Measurements from ENCODE around the gene ATOH7. TPM values are rescaled to one million over a fixed set of nuclear protein-coding genes. Genes with fewer than 3 reads are reported as not detected.

Gene ATOH7
- total RNA-seq, 6 experiments from 2014 or later = 0.11 to 0.12 TPM; not detected in 4

DNA sequence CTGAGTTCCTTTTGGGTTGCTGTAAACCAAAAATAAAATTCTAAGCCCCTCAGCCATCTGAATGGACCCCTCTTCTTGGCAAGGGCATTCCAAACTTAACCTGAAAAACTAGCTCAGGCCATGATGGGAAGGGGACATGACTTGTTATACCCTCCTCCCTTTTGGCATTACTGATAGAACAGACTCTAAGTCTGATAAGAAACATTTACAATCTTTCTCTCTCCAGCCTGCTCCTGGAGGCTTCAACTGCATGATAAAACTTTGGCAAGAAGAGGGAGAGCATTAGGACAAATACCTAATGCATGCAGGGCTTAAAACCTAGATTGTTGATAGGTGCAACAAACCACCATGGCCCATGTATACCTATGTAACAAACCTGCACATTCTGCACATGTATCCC is 40.9 kb upstream of the ATOH7 start:
- Mint-ChIP-seq H3K27me3 (ENCODE audit: insufficient read depth) (peaks cover 3% of the 10 kb centered on the region), H3K4me1 (ENCODE audit: low read depth) (no peaks in the 10 kb centered on the region), H3K27ac (no peak overlapping the region), H3K36me3 (ENCODE audit: low read depth) (peaks cover 8% of the 10 kb centered on the region), H3K9me3 (peaks cover 11% of the 10 kb centered on the region), H3K4me3 (no peak overlapping the region)
- no peak for DNase-seq
- TF ChIP-seq, protein P1, sequence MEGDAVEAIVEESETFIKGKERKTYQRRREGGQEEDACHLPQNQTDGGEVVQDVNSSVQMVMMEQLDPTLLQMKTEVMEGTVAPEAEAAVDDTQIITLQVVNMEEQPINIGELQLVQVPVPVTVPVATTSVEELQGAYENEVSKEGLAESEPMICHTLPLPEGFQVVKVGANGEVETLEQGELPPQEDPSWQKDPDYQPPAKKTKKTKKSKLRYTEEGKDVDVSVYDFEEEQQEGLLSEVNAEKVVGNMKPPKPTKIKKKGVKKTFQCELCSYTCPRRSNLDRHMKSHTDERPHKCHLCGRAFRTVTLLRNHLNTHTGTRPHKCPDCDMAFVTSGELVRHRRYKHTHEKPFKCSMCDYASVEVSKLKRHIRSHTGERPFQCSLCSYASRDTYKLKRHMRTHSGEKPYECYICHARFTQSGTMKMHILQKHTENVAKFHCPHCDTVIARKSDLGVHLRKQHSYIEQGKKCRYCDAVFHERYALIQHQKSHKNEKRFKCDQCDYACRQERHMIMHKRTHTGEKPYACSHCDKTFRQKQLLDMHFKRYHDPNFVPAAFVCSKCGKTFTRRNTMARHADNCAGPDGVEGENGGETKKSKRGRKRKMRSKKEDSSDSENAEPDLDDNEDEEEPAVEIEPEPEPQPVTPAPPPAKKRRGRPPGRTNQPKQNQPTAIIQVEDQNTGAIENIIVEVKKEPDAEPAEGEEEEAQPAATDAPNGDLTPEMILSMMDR (IDR thresholded peaks at IDR 0.05) = no peak

DNA sequence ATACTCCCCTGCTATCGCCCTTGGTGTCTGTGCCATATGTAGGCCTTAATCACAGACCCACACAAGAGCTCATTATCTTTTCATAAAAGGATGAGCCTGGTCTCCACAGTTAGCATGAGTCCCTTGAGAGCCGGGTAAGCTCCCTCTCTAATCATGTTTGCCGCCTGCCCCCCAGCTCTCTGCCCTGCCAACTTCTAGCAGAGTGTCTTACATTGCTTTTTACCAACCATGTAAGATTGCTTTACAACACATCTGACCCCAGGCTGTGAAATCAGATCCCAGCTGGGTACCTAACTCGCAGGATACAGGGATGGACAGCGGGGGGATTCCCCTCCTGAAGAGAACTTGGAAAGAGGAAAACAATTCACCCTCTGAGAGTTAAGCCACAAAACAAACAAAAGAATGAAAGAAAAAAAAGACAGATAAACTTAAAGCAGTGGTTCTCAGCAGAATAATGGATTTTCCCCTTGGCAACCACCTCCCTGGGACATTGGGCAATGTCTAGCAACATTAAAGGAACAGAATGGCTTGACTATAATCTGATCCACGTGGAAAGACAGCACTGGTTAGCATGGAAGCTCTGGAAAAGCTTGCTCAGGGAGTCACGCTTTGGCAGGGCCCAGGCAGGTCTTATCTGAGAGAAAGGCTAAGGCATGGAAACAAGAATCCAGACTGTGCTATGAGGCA is 39.4 kb upstream of the ATOH7 start:
- no peak for DNase-seq
- TF ChIP-seq, protein P1 (IDR thresholded peaks at IDR 0.05) = no peak
- no peaks in the 10 kb centered on the region for H3K9me3 Mint-ChIP-seq
- no peak overlapping the region for H3K27ac Mint-ChIP-seq
- H3K36me3 Mint-ChIP-seq (ENCODE audit: low read depth) = no peaks in the 10 kb centered on the region; the same call in 1 of the 2 replicates
- H3K4me1 Mint-ChIP-seq (ENCODE audit: low read depth) = no peaks in the 10 kb centered on the region
- no peak overlapping the region for H3K4me3 Mint-ChIP-seq
- peaks cover 3% of the 10 kb centered on the region for H3K27me3 Mint-ChIP-seq (ENCODE audit: insufficient read depth)

DNA sequence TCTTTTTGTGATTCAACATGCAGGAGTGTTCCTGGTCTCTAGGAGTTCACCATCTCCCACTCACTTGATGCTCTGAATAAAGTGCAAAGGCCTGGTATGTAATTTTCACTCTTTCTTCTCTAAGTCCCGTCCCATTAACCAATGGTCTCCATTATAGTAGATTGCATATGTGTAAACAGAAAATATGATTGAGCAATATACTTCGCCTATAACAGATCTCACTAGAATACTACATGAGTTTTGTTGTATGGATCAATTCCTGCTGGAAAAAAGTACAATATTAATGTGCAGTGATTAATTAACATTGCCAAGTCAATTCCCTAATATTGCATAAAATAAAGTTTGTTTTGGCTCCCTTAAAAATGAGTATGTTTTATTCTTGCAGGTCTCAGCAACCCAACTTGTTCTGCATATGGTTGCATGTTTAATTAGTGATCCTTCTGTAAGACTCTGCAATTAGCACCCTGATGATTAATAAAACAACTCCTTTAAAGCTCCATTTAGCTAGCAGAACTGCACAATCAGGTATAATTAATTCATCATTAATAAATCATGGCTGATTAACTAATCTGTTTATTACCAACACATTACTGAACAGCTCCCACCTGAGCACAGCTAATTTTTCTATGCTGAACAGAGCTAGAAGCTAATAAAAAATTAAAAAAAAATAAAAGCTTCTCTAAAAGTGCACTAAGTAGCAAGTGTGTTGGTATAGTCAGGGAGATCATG is 37.8 kb upstream of the ATOH7 start:
- no peak overlapping the region for H3K27ac Mint-ChIP-seq
- H3K36me3 Mint-ChIP-seq (ENCODE audit: low read depth) = no peaks in the 10 kb centered on the region
- no peaks in the 10 kb centered on the region for H3K4me1 Mint-ChIP-seq (ENCODE audit: low read depth)
- DNase-seq = no peak
- peaks cover under 1% of the 10 kb centered on the region; the same call in 1 of the 2 replicates for H3K9me3 Mint-ChIP-seq
- TF ChIP-seq, protein P1 (IDR thresholded peaks at IDR 0.05) = no peak
- no peak overlapping the region for H3K4me3 Mint-ChIP-seq
- peaks cover 3% of the 10 kb centered on the region for H3K27me3 Mint-ChIP-seq (ENCODE audit: insufficient read depth)

DNA sequence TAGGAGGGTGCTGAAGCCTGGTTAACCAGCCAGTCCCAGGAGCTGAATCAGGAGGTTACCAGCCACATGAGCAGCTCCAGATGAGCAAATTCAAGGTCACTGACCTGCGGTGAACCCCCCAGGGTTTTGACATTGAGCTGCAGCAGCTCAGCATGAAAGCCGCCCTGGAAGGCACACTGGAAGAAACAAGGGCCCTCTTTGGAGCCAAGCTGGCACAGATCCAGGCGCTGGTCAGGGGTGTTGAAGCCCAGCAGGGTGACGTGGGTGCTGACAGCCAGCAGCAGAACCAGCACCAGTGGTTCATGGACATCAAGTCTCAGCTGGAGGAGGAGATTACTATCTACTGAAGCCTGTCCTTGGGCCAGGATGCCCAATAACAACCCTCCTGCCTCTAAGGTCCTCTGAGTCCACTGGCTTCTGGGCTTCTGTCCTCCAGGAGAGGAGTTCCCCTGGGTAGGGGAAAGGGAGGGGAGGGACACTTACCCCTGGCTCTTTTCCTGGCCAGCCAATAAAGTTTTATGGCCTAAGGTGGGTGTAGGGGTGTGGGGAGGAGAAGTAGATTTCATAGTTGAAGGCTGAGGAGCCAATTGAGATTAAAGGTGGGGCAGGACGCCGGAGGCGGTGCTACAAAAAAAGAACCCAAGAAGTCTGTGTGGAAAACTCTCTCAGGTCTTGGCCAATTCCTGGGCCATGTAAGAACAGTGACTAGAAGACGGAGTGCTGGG is 29.4 kb upstream of the ATOH7 start:
- Mint-ChIP-seq H3K9me3 (peaks cover 5% of the 10 kb centered on the region; the same call in 1 of the 2 replicates), H3K4me1 (ENCODE audit: low read depth) (no peaks in the 10 kb centered on the region), H3K36me3 (ENCODE audit: low read depth) (peaks cover 4% of the 10 kb centered on the region; the same call in 1 of the 2 replicates), H3K4me3 (no peak overlapping the region), H3K27me3 (ENCODE audit: insufficient read depth) (peaks cover 18% of the 10 kb centered on the region), H3K27ac (no peak overlapping the region)
- TF ChIP-seq, protein P1 (IDR thresholded peaks at IDR 0.05) = no peak
- no peak for DNase-seq

DNA sequence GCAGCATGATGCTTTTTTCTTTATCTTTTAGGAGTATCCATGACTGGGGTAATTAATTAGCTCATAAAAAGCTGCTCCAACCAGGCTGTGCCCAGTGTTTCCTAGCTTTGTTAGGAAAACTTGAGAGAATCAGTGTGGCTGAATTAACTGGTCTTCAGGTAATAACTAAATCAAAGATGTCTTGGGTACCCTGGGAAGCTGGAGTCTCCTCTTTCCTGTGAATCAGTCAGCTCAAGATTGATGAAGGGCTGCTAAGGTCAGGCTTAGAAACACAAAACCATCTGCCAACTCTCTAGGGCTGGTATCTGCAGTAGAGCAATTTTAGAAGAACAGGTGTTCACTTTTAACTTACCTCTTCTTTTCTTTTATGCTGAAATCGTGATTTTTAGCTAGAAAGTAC is 21.4 kb upstream of the ATOH7 start:
- H3K4me3 Mint-ChIP-seq = no peak overlapping the region
- no peaks in the 10 kb centered on the region for H3K36me3 Mint-ChIP-seq (ENCODE audit: low read depth)
- TF ChIP-seq, protein P1 (IDR thresholded peaks at IDR 0.05) = no peak
- no peaks in the 10 kb centered on the region for H3K4me1 Mint-ChIP-seq (ENCODE audit: low read depth)
- no peak for DNase-seq
- H3K27me3 Mint-ChIP-seq (ENCODE audit: insufficient read depth) = peaks cover 38% of the 10 kb centered on the region
- H3K9me3 Mint-ChIP-seq = no peaks in the 10 kb centered on the region
- no peak overlapping the region for H3K27ac Mint-ChIP-seq

All from HFFc6 (cell line).